Measurements from ENCODE around the gene GABBR2.
A peak's percentile ranks its signal among the peaks of the same experiment; 100 is the strongest.

The GABBR2 gene

DNA sequence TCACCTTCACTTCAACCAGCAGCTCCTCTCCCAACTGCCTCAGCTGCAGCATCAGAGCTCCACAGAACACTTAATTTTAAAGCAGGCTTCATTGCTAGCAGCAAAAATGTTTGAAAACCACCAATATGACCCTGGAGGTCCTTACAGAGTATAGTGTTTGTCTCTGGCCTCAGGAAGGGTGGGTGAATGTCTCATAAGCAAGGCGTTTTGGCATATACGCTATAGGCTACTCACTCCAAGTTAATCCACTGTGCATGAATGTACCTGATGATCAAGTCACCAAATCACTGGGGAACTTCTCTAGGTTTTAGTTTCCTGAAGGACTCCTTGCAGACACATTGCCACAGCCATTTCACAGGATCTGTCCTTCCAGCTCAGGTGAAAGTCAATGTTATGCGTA lies 125.3 kb downstream of the GABBR2 start:
- in situ Hi-C loops (cut with HindIII; ENCODE audit: low pct_ligation_motif_present, low pct_unique_long_range_greater_than_20kb, low sequenced_read_pairs) = no loop called here
- no peak for DNase-seq

DNA sequence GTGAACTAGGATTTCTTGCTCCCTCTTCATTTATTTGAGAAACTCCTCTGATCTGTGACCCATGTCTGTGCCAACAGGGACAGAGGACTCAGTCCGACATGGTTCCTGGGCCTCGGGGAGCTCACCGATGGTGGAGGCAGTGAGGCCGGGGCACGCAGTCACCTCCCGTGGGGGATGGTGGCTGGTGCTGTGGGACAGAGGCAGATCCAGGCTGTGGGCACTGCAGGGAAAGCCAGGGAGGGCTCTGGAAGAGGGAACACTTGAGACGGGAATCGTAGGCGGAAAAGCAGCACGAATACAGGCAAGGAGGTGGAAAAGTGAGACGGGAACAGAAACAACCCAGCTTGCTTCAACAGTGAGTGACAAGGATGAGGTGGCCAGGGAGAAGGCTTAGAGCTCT lies 127.8 kb downstream of the GABBR2 start:
- in situ Hi-C loops (cut with HindIII; ENCODE audit: low pct_ligation_motif_present, low pct_unique_long_range_greater_than_20kb, low sequenced_read_pairs) = no loop called here
- DNase-seq = no peak

DNA sequence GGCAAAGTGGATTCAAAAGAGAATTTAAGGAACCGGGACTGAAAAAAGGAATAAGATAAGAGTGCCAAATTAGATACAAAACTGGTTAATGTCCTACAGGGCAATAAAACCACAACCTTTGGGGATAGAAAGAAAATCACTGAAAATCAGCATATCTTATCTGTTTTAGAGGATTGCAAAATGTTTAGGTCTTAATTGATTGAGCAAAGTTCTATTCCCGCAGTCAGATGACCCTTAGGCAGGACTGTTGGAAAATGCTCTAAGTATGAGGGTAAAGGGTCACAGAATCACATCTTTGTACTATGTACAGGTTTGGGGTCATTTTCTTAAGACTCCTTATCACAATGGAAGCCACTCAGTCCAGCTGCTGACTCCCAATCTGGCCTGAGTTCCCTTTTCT lies 129.0 kb downstream of the GABBR2 start:
- in situ Hi-C loops (cut with HindIII; ENCODE audit: low pct_ligation_motif_present, low pct_unique_long_range_greater_than_20kb, low sequenced_read_pairs) = no loop called here
- no peak for DNase-seq

DNA sequence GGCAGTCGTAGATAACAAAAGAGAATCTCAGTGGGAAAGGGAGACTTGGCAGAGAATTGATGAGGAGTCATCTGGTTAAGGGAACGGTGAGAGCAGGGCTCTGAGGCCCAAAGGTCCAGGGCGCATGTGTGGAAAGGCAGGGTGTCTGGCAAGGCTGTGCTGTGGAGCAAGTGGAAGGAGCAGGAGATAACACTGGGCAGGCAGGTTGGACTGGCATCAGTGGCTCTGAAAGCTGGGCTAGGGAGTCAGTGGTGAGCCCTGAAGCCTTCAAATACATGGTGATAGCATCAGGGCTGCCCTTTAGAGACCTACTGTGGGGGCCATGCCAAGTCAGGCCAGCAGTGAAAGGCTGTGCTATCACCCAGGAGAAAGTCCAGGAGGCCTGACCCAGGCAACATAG lies 131.3 kb downstream of the GABBR2 start:
- in situ Hi-C loops (cut with HindIII; ENCODE audit: low pct_ligation_motif_present, low pct_unique_long_range_greater_than_20kb, low sequenced_read_pairs) = no loop called here
- DNase-seq = no peak

DNA sequence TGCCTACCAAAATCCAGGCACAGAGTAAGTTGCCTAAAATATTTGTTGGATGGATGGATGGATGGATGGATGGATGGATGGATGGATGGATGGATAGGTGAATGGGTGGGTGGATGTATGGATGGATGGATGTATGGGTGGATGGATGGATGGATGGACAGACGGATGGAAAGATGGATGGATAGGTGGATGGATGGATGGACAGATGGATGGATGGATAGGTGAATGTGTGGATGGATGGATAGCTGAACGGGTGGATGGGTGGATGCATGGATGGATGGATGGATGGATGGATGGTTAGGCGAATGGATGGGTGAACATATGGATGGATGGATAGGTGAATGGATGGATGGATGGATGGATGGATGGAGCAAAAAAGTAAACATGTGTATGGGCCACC lies 131.9 kb downstream of the GABBR2 start:
- DNase-seq = no peak
- in situ Hi-C loops (cut with HindIII; ENCODE audit: low pct_ligation_motif_present, low pct_unique_long_range_greater_than_20kb, low sequenced_read_pairs) = no loop called here

DNA sequence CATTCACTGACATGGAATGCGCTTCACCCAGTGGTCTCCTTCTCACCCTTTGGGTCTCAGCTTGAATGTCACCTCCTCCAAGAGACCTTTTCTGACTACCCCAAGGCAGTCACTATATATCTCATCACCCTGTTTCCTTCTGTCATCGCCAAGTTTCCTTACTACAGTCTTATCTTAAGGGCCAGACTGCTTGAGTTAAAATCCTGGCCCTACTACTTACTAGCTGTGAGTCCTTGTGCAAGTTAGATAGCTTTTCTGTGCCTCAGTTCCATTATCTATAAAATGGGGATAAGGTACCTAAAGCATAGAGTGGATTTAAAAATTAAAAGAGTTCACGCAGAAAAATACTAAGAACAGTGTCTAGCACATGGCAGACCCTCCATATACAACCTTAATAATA lies 132.4 kb downstream of the GABBR2 start:
- in situ Hi-C loops (cut with HindIII; ENCODE audit: low pct_ligation_motif_present, low pct_unique_long_range_greater_than_20kb, low sequenced_read_pairs) = no loop called here
- no peak for DNase-seq

DNA sequence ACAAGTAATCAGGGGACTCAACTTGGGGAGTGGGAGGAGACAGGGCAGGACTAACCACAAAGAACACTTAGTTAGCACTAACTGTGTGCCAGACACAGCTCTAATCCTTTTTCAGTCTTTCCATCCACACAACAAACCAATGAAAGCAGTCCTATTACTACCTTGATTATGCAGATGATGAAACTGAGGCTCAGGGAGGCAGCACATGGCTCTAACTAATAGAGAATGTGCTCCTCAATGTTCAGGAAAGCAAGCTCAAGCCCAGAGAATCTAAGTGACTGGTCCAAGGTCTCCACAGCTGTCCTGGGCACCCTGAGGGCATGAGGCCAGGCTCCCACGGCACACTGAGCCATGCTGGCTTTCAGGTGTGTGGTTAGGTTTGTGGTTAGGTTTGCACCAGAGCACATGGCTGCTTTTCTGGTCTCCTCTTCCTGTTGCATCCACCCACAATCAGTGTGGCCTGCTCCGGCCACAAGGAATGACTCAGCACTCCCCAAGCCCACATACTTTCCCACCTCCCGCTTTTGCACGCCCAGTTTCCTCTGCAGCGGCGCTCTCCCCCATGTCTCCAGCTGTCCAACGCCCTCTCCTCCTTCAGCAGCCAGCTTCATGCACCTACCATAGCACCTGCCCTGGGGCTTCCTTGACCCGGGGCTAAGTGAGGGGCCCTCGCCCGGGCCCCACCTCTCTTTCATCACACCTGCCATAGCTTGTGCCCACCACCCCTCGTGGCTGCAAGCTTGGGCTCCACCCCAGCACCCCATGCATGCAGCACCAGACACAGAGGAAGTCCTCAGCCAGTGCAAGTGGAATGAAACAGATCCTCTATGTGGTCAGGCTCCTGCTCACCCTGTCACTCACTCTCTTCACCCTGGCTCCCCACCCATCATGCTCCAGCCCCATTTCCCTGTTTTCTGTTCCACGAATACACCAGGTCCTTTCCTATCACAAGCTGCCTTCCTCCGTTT lies 133.1 kb downstream of the GABBR2 start:
- in situ Hi-C loops (cut with HindIII; ENCODE audit: low pct_ligation_motif_present, low pct_unique_long_range_greater_than_20kb, low sequenced_read_pairs) = no loop called here
- DNase-seq = peak; percentile 30

DNA sequence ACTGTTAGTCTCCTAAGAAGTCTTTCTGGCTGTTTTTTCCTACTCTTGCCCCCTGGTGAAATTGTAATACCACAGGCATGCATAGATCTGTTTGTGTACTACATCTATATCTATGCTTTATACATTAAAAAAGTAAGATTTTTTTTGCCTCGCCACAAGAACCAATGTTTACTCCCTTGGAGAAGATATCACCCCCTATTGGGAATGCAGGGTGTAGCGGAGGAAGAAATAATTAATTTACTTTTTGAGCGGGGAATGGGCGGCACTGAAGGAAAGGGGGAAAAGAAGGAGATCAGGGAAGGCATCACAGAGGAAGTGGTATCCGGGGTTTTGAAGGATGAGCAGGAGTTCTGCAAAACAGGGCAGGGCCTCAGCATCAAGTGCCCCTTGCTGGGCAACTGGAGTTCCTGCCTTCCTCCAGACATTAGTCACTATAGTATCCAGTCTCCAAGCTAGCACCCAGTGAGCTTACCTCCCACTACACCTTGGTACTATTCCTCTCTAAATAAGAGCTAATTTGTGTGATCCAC lies 134.9 kb downstream of the GABBR2 start:
- in situ Hi-C loops (cut with HindIII; ENCODE audit: low pct_ligation_motif_present, low pct_unique_long_range_greater_than_20kb, low sequenced_read_pairs) = no loop called here
- DNase-seq = no peak

DNA sequence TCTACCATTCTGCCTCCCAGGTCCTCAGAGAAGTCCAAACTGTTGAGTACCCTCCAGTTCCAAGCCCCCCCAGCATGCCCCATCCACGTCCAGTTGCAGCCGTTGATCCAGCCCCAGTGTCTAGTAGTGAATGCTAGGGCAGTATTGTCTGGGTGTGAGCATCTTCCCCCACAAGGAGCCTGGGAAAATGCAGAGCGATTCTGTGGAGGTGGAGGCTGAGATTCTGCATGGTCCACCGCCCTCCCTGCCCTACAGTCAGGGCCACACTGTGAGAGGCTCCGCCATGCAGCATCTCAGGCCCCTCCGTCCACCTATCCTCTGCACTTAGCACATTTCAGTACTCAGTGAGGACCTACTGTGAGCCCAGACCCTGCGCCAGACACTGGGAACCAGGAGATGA lies 135.9 kb downstream of the GABBR2 start:
- DNase-seq = no peak
- in situ Hi-C loops (cut with HindIII; ENCODE audit: low pct_ligation_motif_present, low pct_unique_long_range_greater_than_20kb, low sequenced_read_pairs) = no loop called here

DNA sequence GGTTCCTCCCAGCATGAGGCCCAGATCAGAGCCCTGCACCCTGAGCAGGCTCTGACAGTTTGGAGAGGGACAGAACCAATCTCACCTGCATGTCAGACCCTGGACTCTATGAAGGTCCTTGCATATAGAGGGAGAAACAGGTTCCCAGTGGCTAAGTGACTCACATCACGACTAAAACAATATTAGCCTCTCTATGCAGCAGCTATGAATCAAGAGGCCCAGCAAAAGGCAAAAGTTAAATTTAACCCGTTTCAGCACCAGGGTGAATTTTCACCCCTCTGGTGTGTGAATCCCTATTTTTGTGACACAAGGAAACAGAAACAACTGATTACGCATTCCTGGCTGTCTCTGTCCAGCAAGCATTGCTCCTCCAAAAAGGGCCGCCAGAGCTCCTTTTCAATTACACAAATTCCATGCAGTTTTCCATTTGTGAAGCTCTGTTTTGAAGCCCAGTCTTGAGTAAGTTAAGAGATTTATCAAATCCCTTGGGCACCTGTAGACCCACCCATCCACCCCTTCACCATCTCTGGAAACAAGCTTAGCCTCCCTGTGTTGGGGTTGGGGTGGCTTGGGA lies 136.6 kb downstream of the GABBR2 start:
- DNase-seq = no peak
- in situ Hi-C loops (cut with HindIII; ENCODE audit: low pct_ligation_motif_present, low pct_unique_long_range_greater_than_20kb, low sequenced_read_pairs) = no loop called here

DNA sequence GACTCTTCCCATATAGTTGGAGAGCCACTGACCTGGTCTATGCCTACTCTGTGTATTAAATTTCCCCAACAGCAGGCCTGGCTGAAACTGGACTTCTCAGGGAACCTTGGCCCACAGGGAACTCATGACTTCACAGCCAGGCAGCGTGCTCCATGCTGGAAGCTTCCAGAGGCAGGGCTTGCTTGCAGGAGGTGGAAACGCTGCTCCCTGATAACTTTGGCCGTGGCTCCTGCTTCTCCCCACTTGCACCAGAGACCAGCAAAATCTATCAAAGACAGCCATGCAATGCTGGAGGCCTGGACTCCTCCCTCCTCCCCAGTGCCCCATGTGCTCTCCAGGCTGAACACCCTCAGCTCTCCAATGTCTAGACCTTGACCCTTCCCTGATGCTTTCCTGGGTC lies 137.1 kb downstream of the GABBR2 start:
- DNase-seq = no peak
- in situ Hi-C loops (cut with HindIII; ENCODE audit: low pct_ligation_motif_present, low pct_unique_long_range_greater_than_20kb, low sequenced_read_pairs) = no loop called here

DNA sequence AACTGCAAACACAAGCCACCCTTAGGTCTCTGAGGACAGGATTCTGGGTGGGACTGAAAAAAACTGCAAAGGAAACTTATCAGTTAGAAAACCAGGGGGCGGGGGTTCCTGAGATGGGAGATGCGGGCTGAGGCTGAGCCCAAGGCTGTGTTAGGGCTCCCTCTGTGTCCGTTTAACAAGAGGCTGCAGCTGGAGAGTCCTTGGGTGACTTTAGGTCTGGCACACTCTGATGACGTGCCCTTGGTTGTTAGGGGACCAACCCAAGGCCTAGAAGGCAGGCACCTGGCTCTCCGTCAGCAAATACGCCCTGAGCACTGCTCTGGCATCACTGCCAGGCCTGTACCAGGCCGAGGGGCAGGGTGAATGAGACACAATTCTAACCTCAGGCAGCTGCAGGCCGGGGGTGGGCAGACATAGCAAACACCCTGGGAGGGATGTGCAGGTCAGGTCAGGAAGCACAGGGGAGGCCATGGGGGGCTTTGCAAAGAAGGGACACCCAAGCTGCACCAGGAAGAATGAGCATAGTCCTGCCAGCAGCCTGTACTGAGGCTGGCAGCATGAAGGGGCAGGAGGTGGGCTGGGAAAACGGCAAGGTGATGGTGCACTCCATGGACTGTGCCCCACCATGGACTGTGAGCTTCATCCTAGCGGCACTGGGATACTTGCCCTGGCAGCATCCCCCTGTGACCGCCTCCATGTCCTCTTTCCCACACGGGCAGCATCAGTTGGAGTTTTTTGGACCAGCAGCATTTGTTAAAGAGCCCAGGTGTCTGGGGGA lies 137.9 kb downstream of the GABBR2 start:
- in situ Hi-C loops (cut with HindIII; ENCODE audit: low pct_ligation_motif_present, low pct_unique_long_range_greater_than_20kb, low sequenced_read_pairs) = no loop called here
- no peak for DNase-seq

DNA sequence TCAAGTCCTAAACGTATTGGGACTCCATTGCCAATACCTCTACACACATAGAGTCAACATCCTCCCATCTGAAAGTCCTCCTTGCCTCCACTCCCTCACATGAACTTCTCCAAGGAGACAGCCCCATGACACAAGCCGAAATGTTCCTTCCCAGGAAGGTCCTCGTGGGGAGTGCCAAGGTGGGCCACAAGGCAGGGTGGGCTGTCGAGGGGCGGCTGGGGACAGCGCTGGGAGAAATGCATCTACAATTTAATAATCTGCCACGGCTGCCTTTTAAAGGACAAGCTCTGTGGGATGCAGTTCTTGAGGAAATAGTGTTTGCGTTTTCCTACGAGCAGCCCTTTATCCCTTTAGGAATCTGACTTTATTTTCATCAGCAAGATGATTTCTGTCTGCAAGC lies 138.7 kb downstream of the GABBR2 start:
- no peak for DNase-seq
- in situ Hi-C loops (cut with HindIII; ENCODE audit: low pct_ligation_motif_present, low pct_unique_long_range_greater_than_20kb, low sequenced_read_pairs) = no loop called here

DNA sequence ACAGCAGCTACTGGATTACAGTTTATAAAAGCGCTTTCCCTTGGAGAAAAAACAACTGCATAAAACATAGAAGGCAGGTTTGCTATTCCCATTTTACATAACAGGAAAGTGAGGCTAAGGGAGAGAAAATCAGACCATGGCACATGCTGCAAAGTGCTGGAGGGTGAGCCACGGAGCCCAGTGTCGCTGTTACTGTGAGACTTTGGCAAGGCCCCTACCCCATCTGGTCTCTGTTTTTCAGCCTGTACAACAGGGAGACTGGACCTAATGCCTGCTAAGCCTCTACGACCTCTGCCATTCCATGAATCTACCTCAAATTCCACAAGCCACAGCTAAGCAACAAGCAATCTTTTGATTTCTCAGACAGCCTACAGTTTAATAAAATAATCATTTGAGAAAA lies 139.2 kb downstream of the GABBR2 start:
- in situ Hi-C loops (cut with HindIII; ENCODE audit: low pct_ligation_motif_present, low pct_unique_long_range_greater_than_20kb, low sequenced_read_pairs) = no loop called here
- DNase-seq = no peak

DNA sequence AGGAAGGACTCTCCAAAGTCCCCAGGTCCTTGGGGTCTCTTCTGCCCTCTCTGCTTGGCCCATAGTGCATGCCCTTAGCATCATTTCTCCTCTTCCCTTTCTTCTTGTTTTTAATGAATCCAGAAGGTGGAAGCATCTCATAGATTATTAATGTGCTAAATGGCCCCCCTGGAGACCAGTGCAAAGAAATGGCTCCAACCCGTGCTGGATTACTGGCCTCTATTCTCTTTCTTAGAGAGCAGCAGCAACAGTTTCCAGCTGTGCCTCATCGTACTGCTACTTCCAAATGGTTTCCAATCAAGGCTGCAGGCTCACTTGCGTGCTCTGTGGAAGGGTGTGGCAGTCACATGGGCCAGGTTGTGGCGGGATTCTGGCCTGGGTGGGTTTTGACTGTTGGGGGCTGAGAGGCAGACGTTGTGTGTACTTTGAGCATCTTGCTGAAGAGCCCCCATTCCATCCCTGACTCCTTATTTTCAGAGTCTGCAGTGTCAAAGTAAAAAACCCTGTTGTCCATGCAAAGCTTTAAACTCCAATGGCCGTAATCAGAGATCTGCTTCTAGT lies 139.7 kb downstream of the GABBR2 start:
- in situ Hi-C loops (cut with HindIII; ENCODE audit: low pct_ligation_motif_present, low pct_unique_long_range_greater_than_20kb, low sequenced_read_pairs) = no loop called here
- DNase-seq = no peak

DNA sequence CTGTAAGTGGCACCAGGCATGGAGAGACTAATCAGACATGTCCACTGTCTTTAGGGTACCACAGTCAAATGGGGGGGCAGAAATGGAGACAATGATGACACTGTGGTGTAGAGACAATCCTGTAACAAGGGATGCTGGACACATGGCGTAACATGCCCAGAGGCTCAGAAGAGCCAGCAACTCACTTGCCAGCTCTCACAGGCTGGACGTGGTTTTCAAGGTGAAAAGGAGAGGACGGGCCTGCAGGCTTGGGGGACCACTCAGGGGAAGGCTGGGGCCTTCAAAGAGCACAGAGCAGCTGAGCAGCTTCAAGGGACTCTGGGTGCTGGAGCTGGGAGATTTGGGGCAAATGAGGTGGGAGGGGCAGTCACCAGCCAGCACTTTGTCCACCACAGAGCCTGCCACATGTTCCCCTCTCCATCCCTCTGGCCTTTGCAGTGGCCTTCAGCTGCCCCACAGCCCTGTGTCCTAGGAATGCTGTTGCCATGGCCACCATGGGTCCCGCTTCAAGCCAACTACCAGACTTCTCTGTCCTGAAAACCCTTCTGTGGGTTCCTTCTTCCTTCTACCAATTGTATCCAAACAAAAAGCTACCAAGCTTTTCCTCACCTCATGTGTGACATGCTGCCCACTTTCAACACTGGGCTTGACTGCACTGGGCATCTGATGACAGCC lies 140.4 kb downstream of the GABBR2 start:
- in situ Hi-C loops (cut with HindIII; ENCODE audit: low pct_ligation_motif_present, low pct_unique_long_range_greater_than_20kb, low sequenced_read_pairs) = no loop called here
- no peak for DNase-seq

DNA sequence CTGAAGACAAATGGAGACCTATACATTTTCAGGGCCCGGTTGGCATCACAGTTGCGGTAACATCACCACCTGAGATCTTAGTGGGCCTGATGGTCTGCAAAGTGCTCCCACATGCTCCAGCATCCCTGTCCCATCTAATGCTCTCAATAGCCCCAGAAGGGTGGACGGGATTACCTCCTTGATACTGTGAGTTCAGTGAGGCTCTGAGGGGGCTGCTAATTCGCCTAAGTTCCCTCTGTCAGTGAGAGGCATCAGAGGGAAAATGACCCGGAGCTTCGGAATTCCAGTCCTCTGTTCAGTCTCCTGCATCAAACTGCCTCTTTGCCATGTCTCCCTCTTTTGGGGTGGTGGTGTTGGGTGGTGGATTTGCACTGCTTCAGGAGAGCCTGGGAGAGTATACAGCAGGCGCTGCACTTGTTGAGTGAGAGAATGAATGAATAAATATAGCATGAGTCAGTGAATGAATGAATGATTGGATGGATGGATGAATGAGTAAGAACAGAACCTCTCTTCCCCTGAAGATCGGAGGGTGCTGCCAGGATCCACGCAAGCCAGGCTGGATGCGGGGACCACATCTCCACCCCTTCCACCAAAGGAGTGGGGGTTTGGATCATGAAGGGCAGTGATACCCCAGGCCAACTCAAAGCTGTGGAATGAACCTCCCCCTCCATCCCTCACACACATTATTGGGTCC lies 141.0 kb downstream of the GABBR2 start:
- no peak for DNase-seq
- in situ Hi-C loops (cut with HindIII; ENCODE audit: low pct_ligation_motif_present, low pct_unique_long_range_greater_than_20kb, low sequenced_read_pairs) = no loop called here
